DND-41 (cell line): Measurements from ENCODE around the gene ACACA.

Experiments
- ATAC-seq: fragments of 200-7000 bp; cut with Tn5 transposase; 3 replicates; pipeline ENCODE4 v1.9.1; 2021; ENCODE audit warnings: low read depth; ENCODE audit not compliant: insufficient read depth
- DNase-seq: peaks from one replicate; pipeline ENCODE4 v3.0.0-alpha.2; 2020
- H2AFZ ChIP-seq: 2 replicates; pipeline ENCODE4 v1.6.0; 2012; ENCODE audit warnings: low read depth, low read length
- H3K27ac ChIP-seq: 2 replicates; pipeline ENCODE4 v1.5.1; 2012; ENCODE audit warnings: low read length, inconsistent platforms
- H3K27me3 ChIP-seq: fragments of 200-600 bp; sonication (generic); 2 replicates; pipeline ENCODE4 v1.6.0; 2012; ENCODE audit warnings: low read length, mild to moderate bottlenecking, inconsistent platforms; ENCODE audit not compliant: insufficient read depth, poor library complexity
- H3K36me3 ChIP-seq: 2 replicates; pipeline ENCODE4 v1.5.1; 2012; ENCODE audit warnings: low read length, inconsistent platforms; ENCODE audit not compliant: insufficient read depth
- H3K4me1 ChIP-seq: 2 replicates; pipeline ENCODE4 v1.5.1; 2012; ENCODE audit warnings: mild to moderate bottlenecking, low read length; ENCODE audit not compliant: insufficient read depth
- H3K4me2 ChIP-seq: 2 replicates; pipeline ENCODE4 v1.6.0; 2012; ENCODE audit warnings: mild to moderate bottlenecking, moderate library complexity, low read length, inconsistent platforms; ENCODE audit not compliant: insufficient read depth
- H3K4me3 ChIP-seq, 2 experiments: fragments of 200-600 bp in 1 of 2; shearing (Covaris generic) in 1 of 2; 2 replicates each; pipeline ENCODE4 v1.5.1; 2012 to 2016; ENCODE audit warnings: inconsistent platforms in 2 of 2, low read length in 2 of 2, mild to moderate bottlenecking in 2 of 2, low read depth in 1 of 2, moderate library complexity in 1 of 2
- H3K79me2 ChIP-seq: 2 replicates; pipeline ENCODE4 v1.6.0; 2012; ENCODE audit warnings: low read length, inconsistent platforms; ENCODE audit not compliant: insufficient read depth
- H3K9ac ChIP-seq: 2 replicates; pipeline ENCODE4 v1.6.0; 2012; ENCODE audit warnings: low read depth, mild to moderate bottlenecking, inconsistent platforms, low read length, moderate library complexity
- H3K9me3 ChIP-seq: 2 replicates; pipeline ENCODE4 v1.5.1; 2012; ENCODE audit warnings: low read length, moderate library complexity, mild to moderate bottlenecking, inconsistent platforms; ENCODE audit not compliant: insufficient read depth, severe bottlenecking
- H4K20me1 ChIP-seq: 2 replicates; pipeline ENCODE4 v1.6.0; 2012; ENCODE audit warnings: low read length; ENCODE audit not compliant: insufficient read depth
- CTCF ChIP-seq: IDR thresholded peaks from 2 replicates; pipeline ENCODE4 v1.5.1; 2012; ENCODE audit warnings: borderline replicate concordance, low read length, moderate library complexity, mild to moderate bottlenecking; ENCODE audit not compliant: poor library complexity, severe bottlenecking; ENCODE audit errors: extremely low read depth
- EZH2 ChIP-seq: IDR thresholded peaks from 3 replicates; pipeline ENCODE4 v1.6.1; 2012; ENCODE audit warnings: borderline replicate concordance, low read depth, mild to moderate bottlenecking, moderate library complexity, low read length, inconsistent platforms; ENCODE audit not compliant: severe bottlenecking

ACACA gene

GRCh38 chr17:37124821-37125173 is 281.8 kb downstream of the ACACA start:
- H4K20me1 ChIP-seq: no peaks in the 10 kb centered on the region
- TF ChIP-seq EZH2: no peak
- TF ChIP-seq CTCF: no peak
- H3K4me1 ChIP-seq: no peaks in the 10 kb centered on the region
- H3K36me3 ChIP-seq: peaks cover 75% of the 10 kb centered on the region
- DNase-seq (no peak), ATAC-seq (no peak)
- H3K9ac ChIP-seq: no peak overlapping the region
- H3K9me3 ChIP-seq: no peaks in the 10 kb centered on the region
- no peaks in the 10 kb centered on the region for H3K27me3 ChIP-seq
- no peak overlapping the region for H2AFZ ChIP-seq
- no peak overlapping the region for H3K4me3 ChIP-seq
- no peak overlapping the region for H3K27ac ChIP-seq
- no peak overlapping the region for H3K4me2 ChIP-seq
- H3K79me2 ChIP-seq: no peaks in the 10 kb centered on the region

GRCh38 chr17:37123941-37124820 is 282.5 kb downstream of the ACACA start:
- Histone ChIP-seq H3K27me3 (no peaks in the 10 kb centered on the region), H4K20me1 (no peaks in the 10 kb centered on the region), H3K4me2 (no peak overlapping the region), H3K4me1 (no peaks in the 10 kb centered on the region), H3K36me3 (peaks cover 69% of the 10 kb centered on the region), H3K4me3 (no peak overlapping the region), H2AFZ (no peak overlapping the region), H3K9ac (no peak overlapping the region), H3K79me2 (no peaks in the 10 kb centered on the region), H3K9me3 (no peaks in the 10 kb centered on the region), H3K27ac (no peak overlapping the region)
- DNase-seq (no peak), ATAC-seq (no peak)
- TF ChIP-seq CTCF: no peak
- TF ChIP-seq EZH2: no peak

- Histone ChIP-seq H3K79me2 (no peaks in the 10 kb centered on the region), H3K4me1 (no peaks in the 10 kb centered on the region), H3K27me3 (no peaks in the 10 kb centered on the region), H3K27ac (no peak overlapping the region), H3K4me3 (no peak overlapping the region), H3K4me2 (no peak overlapping the region), H3K9ac (no peak overlapping the region), H4K20me1 (no peaks in the 10 kb centered on the region), H3K36me3 (peaks cover 69% of the 10 kb centered on the region), H3K9me3 (no peaks in the 10 kb centered on the region), H2AFZ (no peak overlapping the region)
- no peak for TF ChIP-seq EZH2
- no peak for TF ChIP-seq CTCF
- no peak for DNase-seq
- ATAC-seq: no peak
These were observed 283.2 kb downstream of the ACACA start for GRCh38 chr17:37123386-37123785.
